UCSD-AML1 (cell line): ENCODE results near the gene RHOV.

Experiments
- DNase-seq: peaks from one replicate; lab custom pipeline; 2025; ENCODE audit not compliant: unreplicated experiment; lab: John Stamatoyannopoulos, UW

Gene RHOV

DNA sequence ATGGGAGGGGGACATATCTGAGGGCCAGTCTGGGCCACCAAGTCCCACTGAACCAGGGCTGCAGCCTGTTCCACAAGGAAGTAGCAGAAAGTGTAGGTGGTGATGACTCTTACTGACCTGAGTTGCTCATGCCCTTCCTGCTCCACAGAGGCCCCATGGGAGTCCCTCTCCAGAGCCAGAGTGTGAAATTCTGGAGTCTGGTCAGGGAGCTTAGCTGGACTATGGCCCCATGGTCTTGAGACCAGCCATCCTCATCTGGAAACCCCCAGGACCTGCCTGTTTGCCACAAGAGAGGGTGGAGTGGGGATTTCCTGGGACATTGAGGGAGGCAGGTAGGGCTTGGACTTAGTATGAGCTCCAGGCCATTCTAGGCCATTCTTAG lies 27.2 kb downstream of the RHOV start:
- no peak for DNase-seq

DNA sequence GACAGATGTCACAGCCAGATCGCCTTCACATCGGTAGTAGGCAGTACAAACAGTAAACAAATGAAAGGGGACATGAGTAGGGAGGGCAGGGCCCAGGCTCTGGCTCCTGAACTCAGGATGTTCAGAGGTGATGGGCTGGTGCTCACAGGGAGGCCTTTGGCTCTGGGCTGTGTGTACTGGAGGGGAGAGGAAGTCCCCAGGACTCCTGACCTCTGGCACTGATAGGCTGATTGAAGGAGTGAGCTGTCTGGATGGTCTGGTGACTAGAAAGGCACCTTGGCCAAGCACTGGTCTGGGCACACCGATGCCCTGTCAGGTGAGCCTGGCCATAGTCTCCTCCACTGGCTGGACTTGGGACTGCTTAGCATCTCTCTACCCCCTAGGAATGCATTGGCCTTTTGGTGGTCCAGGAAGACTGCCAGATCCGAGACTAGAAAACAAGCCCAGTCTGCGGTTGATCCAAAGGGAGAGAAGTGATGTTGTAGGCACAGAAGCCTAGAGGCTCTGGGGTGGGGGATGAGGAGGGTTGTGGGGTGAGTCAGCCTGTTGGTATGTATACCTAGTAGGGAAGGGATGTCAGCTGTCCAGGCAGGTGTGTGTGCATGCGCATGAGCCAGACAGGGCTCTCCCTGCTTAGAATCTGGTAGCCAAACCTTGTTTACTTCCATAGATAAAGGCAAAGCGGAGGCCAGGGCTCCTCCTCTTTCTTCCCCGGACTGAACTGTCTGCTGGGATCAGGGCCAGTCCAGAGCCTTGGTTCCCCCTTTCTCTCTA lies 28.3 kb downstream of the RHOV start:
- DNase-seq: no peak

DNA sequence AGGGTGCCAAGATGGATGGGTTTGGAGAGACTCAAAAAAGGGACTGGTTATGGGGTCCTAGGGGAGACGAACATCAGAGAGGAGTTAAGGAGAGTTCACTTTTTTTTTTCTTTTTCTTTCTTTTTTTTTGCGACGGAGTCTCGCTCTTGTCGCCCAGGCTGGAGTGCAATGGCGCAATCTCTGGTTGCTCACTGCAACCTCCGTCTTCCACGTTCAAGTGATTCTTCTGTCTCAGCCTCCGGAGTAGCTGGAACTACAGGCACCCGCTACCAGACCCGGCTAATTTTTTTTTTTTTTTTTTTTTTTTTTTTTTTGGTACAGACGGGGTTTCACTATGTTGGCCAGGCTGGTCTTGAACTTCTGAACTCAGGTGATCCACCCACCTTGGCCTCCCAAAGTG lies 29.0 kb downstream of the RHOV start:
- no peak for DNase-seq

DNA sequence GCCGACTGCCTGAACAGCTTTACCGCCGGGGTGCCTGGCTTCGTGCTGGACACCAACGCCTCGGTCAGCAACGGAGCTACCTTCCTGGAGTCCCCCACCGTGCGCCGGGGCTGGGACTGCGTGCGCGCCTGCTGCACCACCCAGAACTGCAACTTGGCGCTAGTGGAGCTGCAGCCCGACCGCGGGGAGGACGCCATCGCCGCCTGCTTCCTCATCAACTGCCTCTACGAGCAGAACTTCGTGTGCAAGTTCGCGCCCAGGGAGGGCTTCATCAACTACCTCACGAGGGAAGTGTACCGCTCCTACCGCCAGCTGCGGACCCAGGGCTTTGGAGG lies 29.4 kb downstream of the RHOV start:
- DNase-seq: no peak

DNA sequence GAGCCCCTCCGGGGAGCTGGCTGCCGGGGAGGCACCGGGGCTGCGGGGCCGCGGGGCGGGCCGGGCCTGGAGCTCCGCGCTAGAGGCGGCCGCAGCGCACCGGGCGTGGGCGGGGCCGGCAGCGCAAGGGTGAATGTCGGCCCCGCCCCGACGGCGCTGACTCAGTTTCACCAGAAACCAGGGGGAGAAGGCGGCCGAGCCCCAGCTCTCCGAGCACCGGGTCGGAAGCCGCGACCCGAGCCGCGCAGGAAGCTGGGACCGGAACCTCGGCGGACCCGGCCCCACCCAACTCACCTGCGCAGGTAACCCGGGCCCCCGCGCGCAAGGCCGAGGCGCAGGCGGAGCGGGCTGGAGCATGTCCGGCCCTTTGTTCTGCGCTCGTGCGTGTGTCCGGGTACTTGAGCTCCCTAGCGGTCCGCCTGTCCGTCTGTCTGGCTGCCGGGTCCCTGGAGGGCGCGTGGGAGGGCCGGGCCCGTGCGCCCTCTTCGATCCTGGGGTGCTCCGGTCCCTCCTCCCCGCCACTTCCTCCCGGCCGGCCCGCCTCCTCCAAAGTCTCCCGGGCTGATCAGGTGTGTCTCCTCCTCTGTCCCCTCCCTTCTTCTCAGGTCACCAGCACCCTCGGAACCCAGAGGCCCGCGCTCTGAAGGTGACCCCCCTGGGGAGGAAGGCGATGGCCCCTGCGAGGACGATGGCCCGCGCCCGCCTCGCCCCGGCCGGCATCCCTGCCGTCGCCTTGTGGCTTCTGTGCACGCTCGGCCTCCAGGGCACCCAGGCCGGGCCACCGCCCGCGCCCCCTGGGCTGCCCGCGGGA lies 29.9 kb downstream of the RHOV start, which contains the start of gene SPINT1:
TSS of gene SPINT1 (plus strand) at position 164 of the 811 bp plus-strand sequence. CDS start at position 671, 507 bp downstream.
- peak; percentile 49 for DNase-seq

DNA sequence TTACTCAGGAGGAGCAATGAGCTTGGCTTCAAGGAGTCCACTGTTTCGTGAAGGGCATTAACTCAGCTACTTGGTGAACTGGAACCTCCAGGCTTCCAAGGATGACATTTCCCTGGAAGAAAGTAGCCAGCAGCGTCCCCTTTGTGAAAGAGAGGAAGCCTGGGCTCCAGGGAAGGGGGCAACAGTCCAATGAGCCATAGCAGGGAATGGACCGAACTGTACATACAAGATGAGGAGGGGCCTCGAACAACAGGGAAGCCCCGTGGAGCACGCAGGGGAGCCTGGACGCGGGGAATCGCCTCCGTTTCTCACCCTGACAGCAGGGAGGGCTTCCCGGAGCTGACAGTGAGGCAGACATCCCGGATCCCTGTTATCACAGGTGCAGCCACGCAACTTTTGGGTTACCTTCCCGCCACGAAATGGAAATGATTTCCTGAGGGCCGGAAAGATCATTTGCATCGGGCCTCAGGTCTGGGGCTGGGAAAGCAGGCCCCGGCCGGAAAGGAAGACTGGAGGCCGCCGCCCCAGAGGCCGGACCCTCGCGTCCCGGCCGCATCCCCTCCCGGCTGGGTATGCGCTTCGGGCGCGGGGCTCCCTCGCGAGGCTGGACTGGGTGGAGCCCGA lies 30.7 kb downstream of the RHOV start:
- DNase-seq: no peak

DNA sequence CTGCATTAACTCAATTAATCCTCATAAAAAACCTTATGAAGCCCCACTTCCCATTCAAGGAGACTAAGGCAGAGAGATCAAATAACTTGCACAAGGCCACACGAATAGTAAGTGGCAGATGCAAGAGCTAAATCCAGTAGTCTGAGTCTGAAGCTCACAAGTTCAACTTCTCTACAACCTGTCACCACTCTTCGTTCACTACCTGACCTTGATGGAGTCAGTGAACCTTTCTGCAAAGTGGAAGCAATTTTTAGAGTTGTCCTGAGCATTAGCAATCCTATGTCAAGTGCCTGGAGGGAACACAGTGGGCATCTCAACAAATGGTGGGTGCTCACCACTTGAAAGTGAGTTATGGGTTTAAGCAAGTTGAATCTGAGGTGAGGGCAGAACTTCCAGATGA lies 32.3 kb downstream of the RHOV start:
- DNase-seq: no peak

DNA sequence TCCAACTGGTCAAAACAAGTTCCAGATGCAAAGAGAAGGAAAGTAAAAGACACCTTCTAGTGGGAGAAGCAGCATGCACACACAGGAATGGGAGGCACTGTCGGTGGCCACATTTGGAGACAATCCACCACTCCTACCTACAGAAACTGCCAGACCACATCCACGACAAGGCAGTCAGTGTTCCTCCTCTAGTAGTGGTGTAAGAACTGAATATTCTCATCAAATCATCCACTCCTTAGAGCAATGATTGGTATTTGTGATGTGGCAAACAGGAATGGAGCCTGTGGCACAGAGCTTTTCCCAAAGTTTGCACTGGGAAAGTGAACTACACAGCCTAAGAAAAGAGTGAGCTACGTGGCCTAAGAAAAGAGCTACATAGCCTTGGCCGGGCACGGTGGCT lies 35.3 kb downstream of the RHOV start:
- no peak for DNase-seq

DNA sequence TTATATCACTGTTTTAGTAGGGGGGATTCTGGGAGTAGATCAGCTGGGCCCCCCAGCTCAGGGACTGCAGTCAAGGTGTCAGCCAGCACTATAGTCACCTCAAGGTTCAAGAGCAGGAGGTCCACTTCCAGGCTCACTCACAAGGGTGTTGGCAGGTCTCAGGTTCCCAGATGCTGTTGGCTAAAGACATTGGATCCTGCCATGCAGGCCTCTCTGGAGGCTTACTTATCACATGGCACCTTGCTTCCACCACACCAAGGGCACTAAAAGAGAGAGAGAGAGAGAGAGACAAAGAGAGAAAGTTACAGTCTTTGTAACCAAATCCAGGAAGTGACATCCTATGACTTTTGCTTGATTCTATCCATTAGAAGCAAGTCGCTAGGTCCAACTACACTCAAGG lies 38.0 kb downstream of the RHOV start:
- DNase-seq: no peak

DNA sequence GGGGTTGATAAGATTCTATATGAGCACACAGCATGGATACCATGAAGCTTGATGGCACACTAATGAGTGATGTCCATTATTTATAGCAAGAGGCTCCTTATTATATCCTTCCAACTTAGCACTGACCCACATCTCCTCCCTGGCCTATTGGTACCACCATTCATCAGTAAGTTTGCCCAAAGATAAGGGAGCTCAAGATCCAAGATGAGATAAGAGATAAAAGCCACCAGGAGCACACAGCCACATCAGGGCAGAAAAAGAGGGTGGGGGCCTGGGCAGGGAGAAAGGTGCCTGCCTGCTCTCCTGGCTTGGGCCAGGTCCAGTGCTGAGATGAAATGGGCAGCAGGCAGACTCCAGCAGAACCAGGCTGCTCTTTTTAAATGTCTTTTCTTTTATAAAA lies 41.1 kb downstream of the RHOV start:
- no peak for DNase-seq

DNA sequence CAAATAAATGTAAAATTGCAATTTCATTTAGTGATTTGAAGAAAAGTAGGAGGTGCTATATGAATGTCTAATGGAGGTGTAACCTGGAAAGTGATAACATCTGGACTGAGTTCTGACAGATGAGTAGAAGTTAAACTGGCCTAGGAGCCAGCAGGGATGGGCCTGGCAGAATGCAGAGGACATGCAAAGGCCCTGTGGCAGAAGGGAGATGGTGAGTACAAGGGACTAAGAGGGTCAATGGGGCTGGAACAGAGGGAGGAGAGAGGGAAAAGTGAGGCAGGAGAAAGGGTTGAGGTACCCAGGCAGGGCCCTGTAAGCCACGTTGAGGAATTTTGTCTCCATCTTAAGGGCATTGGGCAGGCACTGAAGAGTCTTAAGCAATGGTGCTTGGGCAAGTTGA lies 42.2 kb downstream of the RHOV start:
- DNase-seq: no peak

DNA sequence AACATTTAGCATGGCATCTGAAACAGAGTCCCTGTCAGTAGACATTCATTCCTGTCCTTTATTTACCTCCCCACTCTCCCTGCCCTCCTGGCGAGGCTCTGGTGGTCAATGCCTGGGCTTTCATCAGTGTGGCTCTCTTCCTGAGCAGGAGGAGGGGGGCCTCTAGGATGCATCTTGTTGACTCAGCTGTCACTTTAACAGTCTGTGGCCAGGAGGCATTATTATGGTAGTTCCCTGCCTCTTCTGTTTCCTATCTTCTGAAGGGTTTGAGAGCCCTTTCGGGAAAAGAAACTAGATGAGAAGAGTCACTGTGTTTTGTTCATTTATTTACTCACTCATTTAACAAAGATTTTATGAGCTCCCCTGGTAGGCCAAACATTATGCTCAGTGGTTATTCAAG lies 43.1 kb downstream of the RHOV start:
- no peak for DNase-seq

DNA sequence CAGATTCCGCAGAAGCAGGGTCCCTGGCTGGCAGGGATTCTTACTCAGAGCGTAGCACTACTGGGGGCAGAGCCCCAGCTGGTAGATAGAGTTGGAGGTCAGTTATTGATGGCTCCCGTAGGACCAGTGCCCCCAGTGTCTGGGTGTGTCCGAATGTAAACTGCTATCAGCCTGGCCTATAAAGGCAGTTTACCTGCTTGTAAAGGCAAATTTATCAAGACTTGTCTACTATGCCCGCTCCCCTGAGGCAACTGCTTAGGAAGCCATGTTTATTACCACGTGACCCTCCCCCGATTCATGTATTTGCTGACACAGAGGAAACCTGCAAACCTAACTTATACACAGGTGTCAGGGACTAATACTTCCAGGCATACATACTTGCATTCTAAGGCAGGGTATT lies 44.9 kb downstream of the RHOV start:
- no peak for DNase-seq

DNA sequence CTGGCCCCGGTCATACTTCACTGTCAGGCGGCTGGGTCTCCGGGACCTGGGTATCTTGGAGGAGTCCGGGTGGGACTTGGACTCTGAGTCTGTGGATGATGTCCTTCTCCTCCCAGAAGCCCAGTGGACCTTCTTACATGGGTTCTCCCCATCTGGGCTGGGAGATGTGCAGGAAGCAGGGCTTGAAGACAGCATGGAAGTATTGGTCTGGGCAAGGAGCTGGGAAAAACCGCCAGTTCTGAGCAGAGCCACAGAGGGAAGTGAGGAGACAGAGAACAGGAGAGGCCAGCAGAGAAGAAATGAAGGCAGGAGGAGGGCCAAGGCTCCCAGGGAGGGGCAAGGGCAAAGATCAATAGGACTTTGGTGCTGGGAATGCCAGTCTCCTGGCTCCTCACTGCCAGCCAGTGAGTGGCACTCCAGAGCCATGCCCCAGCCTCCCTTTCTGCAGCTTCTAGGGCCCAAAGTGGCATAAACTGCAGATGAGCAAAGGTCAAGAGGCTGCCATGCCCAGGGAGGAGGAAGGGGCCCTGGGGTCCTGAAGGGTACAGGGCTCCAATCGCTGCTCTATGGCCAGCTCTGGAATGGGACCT lies 45.5 kb downstream of the RHOV start, which contains the start of gene PPP1R14D:
TSS of gene PPP1R14D (minus strand) at position 262 of the 590 bp plus-strand sequence. CDS start at position 195, 67 bp downstream.
- DNase-seq: no peak

DNA sequence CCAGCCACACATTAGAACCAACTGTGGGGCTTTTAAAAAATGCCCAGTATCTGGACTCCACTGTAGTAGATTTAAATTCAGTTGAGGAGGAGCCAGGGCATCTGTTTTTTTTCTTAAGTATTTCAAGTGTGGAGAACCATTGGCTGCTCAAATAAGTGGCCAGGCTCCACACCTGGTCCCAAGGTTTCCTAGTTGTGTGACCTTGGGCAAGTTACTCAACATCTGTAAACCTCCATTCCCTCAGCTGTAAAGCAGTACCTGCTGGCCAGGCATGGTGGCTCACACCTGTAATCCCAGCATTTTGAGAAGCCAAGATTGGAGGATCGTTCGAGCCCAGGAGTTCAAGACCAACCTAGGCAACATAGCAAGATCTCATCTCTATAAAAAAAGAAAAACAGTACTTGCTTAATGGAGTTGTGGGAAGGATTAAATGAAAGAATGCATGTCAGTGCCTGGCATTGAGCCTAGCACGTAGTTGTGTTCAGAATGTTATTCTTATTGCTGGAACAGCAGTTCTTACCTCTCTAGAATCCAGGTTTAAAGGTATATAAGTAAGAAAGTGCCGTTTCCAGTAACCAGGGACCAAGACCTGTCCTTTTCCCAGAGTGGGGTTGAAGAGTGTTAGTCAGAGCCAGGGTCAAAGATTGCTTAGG lies 47.5 kb downstream of the RHOV start:
- DNase-seq: no peak

DNA sequence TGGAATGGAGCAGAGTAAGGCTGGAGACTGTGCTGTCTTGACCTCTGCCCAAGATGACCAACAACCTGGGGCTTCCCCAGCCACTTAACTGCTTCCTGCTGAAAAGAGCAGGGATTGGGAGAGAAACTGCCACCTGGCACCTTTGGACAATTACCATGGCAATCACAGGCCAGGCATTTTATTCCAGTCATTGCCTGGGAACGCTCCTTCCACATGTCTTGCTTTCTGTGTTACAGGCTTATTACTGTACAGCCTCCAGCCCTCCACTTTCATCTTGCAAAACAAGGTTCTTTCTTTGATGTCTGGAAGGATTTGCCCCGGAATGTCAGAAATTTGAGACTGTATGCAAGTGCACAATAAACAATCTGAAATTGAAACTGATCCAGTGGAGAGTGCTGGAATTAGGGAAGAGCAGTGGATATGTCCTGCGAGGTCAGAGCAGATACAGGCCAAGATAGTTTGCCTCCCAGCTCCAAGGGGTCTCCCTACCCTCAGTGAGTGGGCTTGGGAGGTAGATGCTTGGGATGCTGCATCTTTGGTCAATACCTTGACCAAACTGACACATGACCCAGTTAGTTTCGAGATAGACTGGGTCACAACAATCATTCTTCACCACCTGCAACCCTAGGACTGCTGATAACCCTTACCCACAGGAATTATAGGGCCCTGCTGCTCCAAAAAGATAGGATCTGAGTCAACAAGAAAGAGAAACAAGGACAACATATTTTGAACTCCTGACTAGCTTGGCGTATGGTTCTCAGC lies 48.2 kb downstream of the RHOV start:
- DNase-seq: no peak

DNA sequence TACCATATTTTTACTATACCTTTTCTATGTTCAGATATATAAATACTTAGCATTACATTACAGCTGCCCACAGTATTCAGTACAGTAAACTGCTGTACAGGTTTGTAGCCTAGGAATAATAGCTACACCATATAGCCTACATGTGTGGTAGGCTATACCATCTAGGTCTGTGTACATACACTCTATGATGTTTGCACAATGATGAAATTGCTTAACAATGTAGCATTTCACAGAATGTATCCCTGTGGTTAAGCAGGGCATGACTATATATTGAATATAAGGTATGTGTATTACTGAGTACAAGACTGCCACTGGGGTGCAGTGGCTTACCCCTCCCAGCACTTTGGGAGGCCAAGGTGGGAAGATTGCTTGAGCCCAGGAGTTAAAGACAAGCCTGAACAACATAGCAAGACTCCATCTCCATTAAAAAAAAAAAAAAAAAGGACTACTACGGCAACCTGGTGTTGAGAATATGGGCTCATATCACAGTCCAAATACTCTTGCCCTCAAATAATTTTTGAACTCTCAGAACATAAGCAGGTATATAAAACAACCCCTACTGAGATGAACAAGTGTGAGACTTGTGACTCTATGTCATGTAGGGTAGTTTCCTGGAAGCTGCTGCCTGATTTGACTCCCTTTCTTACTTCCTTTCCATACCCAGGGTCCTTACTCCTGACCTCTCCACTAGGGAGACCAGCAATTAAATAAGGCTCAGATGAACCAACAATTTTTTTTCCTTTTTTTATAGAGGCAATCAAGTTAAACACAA lies 50.3 kb downstream of the RHOV start:
- DNase-seq: no peak
